Mucosa of descending colon (tissue), 3 donors: ENCODE measurements around the gene UNC5B. TPM values are rescaled to one million over a fixed set of nuclear protein-coding genes. Genes with fewer than 3 reads are reported as not detected.

Source experiments
- ATAC-seq: fragments of 200-7000 bp; cut with Tn5 transposase; one replicate; pipeline ENCODE4 v1.9.1; 2020; ENCODE audit warnings: mild to moderate bottlenecking, moderate library complexity
- DNase-seq, 3 donors: peaks; one replicate each; pipeline ENCODE4 v3.0.0-alpha.2; 2020
- H3K36me3 ChIP-seq: fragments of 200-600 bp; one replicate; pipeline ENCODE4 v1.8.0; 2021; ENCODE audit warnings: low read depth, mild to moderate bottlenecking
- H3K4me1 ChIP-seq: fragments of 200-600 bp; one replicate; pipeline ENCODE4 v1.8.0; 2021; ENCODE audit warnings: low read depth, mild to moderate bottlenecking
- H3K4me3 ChIP-seq: fragments of 200-600 bp; one replicate; pipeline ENCODE4 v1.8.0; 2021; ENCODE audit warnings: mild to moderate bottlenecking
- H3K9me3 ChIP-seq: fragments of 200-600 bp; one replicate; pipeline ENCODE4 v1.8.0; 2021; ENCODE audit warnings: mild to moderate bottlenecking
- CTCF ChIP-seq: fragments of 200-600 bp; IDR thresholded peaks from one replicate; pipeline ENCODE4 v1.8.0; 2022; ENCODE audit warnings: antibody characterized with exemption, mild to moderate bottlenecking
- intact Hi-C, 2 donors: fragments of 100-400 bp; cut with DNase I in 1 of 2; cut with micrococcal nuclease in 1 of 2; formaldehyde crosslinking; loops; one replicate each; pipeline versions ENCODE4 v1.11.0 to v1.11.1; 2022; cut with DNase I, micrococcal nuclease
- total RNA-seq, 3 donors: library from RNA; stranded (reverse); fragmentation: NEBNext Ultra II Directional in 2 of 3; extraction: Animal tissue kit (Norgen Biotek cat#: 25700) in 2 of 3; gene quantifications; one replicate each; pipeline versions ENCODE4 v1.2.1 to v1.2.4, GENCODE V29; 2021 to 2023
- donor health status: DM: no; HTN: no; CAD: no; lungs with moderate emphysema.
- donor health status: DM: no; HTN: no; CAD: no.
- donor health status: DM: no; HTN: yes; CAD: no.

The UNC5B gene
- total RNA-seq, 3 donors from 2014 or later: 11.0 to 17.4 (median 11.4) TPM

GRCh38 chr10:71330789-71331404 is 118.5 kb downstream of the UNC5B start:
- no peak for DNase-seq
- Histone ChIP-seq H3K4me1 (no peaks in the 10 kb centered on the region), H3K9me3 (no peaks in the 10 kb centered on the region), H3K4me3 (no peak overlapping the region), H3K36me3 (no peaks in the 10 kb centered on the region)
- no peak for TF ChIP-seq CTCF
- intact Hi-C loops: no loop called here
- ATAC-seq: no peak

- Histone ChIP-seq H3K4me1 (peaks cover 2% of the 10 kb centered on the region), H3K9me3 (no peaks in the 10 kb centered on the region), H3K36me3 (no peaks in the 10 kb centered on the region), H3K4me3 (no peak overlapping the region)
- intact Hi-C loops: no loop called here
- DNase-seq (no peak), ATAC-seq (no peak)
- TF ChIP-seq CTCF: no peak
Measured at GRCh38 chr10:71331736-71332135, 119.4 kb downstream of the UNC5B start.

GRCh38 chr10:71332466-71332865 is 120.1 kb downstream of the UNC5B start:
- TF ChIP-seq CTCF: no peak
- DNase-seq (no peak), ATAC-seq (no peak)
- Histone ChIP-seq H3K4me1 (peaks cover 2% of the 10 kb centered on the region), H3K4me3 (no peak overlapping the region), H3K9me3 (no peaks in the 10 kb centered on the region), H3K36me3 (no peaks in the 10 kb centered on the region)
- intact Hi-C loops: no loop called here

- TF ChIP-seq CTCF: no peak
- H3K36me3 ChIP-seq: no peaks in the 10 kb centered on the region
- no peaks in the 10 kb centered on the region for H3K9me3 ChIP-seq
- H3K4me1 ChIP-seq: peaks cover 2% of the 10 kb centered on the region
- ATAC-seq: peak; percentile 6
- H3K4me3 ChIP-seq: no peak overlapping the region
- intact Hi-C loops: no loop called here
- DNase-seq: no peak
Measured at GRCh38 chr10:71333129-71333887, 120.9 kb downstream of the UNC5B start.

GRCh38 chr10:71334221-71334791 is 121.9 kb downstream of the UNC5B start:
- no peaks in the 10 kb centered on the region for H3K9me3 ChIP-seq
- H3K36me3 ChIP-seq: no peaks in the 10 kb centered on the region
- no peak for DNase-seq
- no peak for TF ChIP-seq CTCF
- H3K4me1 ChIP-seq: peaks cover 3% of the 10 kb centered on the region
- no peak overlapping the region for H3K4me3 ChIP-seq
- no peak for ATAC-seq
- intact Hi-C loops: no loop called here
